ENCODE data around the gene KCP. TPM values are rescaled to one million over a fixed set of nuclear protein-coding genes. Genes with fewer than 3 reads are reported as not detected.

KCP gene
- total RNA-seq, 8 experiments from 2014 or later: 0.22 to 1.5 (median 0.32) TPM

GRCh38 chr7:128854396-128854795 is 56.1 kb downstream of the KCP start:
- no peaks in the 10 kb centered on the region for H3K4me1 ChIP-seq (replicated peaks in 1 of 2)
- no peak for ATAC-seq (replicated peaks in 6 of 8)
- in situ Hi-C loops (cut with MboI; ENCODE audit: low pct_unique_long_range_greater_than_20kb in 2 of 9, low sequenced_read_pairs in 9 of 9, unreplicated experiment in 9 of 9): no loop called here
- no peak overlapping the region for H3K4me3 ChIP-seq
- 80 to 93% (median 88%) methylated on average over 1 to 7 of the region's 21 CpGs; no CpG with 5 or more reads in 6 of the 10 experiments for WGBS, 10 experiments
- H3K27ac ChIP-seq: no peak overlapping the region

- WGBS, 10 experiments: 80 to 100% (median 95%) methylated on average over 1 to 8 of the region's 23 CpGs; no CpG with 5 or more reads in 7 of the 10 experiments
- no peak overlapping the region for H3K27ac ChIP-seq
- no peaks in the 10 kb centered on the region for H3K4me1 ChIP-seq (replicated peaks in 1 of 2)
- ATAC-seq (replicated peaks in 6 of 8): no peak
- in situ Hi-C loops (cut with MboI; ENCODE audit: low pct_unique_long_range_greater_than_20kb in 2 of 9, low sequenced_read_pairs in 9 of 9, unreplicated experiment in 9 of 9): no loop called here
- no peak overlapping the region for H3K4me3 ChIP-seq
These were observed 56.7 kb downstream of the KCP start for GRCh38 chr7:128853799-128854198.

- in situ Hi-C loops (cut with MboI; ENCODE audit: low pct_unique_long_range_greater_than_20kb in 2 of 9, low sequenced_read_pairs in 9 of 9, unreplicated experiment in 9 of 9): no loop called here
- Histone ChIP-seq H3K4me3 (no peak overlapping the region), H3K4me1 (replicated peaks in 1 of 2) (no peaks in the 10 kb centered on the region), H3K27ac (no peak overlapping the region)
- 80 to 100% (median 94%) methylated on average over 1 to 5 of the region's 28 CpGs; no CpG with 5 or more reads in 6 of the 10 experiments for WGBS, 10 experiments
- no peak for ATAC-seq (replicated peaks in 6 of 8)
These were observed 57.8 kb downstream of the KCP start for GRCh38 chr7:128852537-128853254.

GRCh38 chr7:128849804-128850490 is 60.6 kb downstream of the KCP start:
- in situ Hi-C loops (cut with MboI; ENCODE audit: low pct_unique_long_range_greater_than_20kb in 2 of 9, low sequenced_read_pairs in 9 of 9, unreplicated experiment in 9 of 9): no loop called here
- no peak for ATAC-seq (replicated peaks in 6 of 8)
- Histone ChIP-seq H3K27ac (no peak overlapping the region), H3K4me1 (replicated peaks in 1 of 2) (no peaks in the 10 kb centered on the region), H3K4me3 (no peak overlapping the region)
- WGBS, 10 experiments: 80 to 100% (median 91%) methylated on average over 1 to 3 of the region's 18 CpGs; no CpG with 5 or more reads in 6 of the 10 experiments

GRCh38 chr7:128849156-128849515 is 61.4 kb downstream of the KCP start:
- 81 to 94% methylated on average over 3 to 6 of the region's 16 CpGs; no CpG with 5 or more reads in 8 of the 10 experiments for WGBS, 10 experiments
- in situ Hi-C loops (cut with MboI; ENCODE audit: low pct_unique_long_range_greater_than_20kb in 2 of 9, low sequenced_read_pairs in 9 of 9, unreplicated experiment in 9 of 9): no loop called here
- ATAC-seq (replicated peaks in 6 of 8): no peak

GRCh38 chr7:128848289-128849155 is 62.0 kb downstream of the KCP start:
- H3K27ac ChIP-seq: no peak overlapping the region

More at GRCh38 chr7:128849156-128849515, 61.4 kb downstream of the KCP start:
- Histone ChIP-seq H3K4me1 (replicated peaks in 1 of 2) (no peaks in the 10 kb centered on the region), H3K4me3 (no peak overlapping the region), H3K27ac (no peak overlapping the region)

GRCh38 chr7:128847721-128848211 is 62.7 kb downstream of the KCP start:
- Histone ChIP-seq H3K4me3 (no peak overlapping the region), H3K27ac (no peak overlapping the region), H3K4me1 (replicated peaks in 1 of 2) (no peaks in the 10 kb centered on the region)
- ATAC-seq (replicated peaks in 6 of 8): peak in 5 of 8 experiments; percentile 4 to 13 (median 10)
- 91 to 100% (median 93%) methylated on average over 3 to 5 of the region's 17 CpGs; no CpG with 5 or more reads in 7 of the 10 experiments for WGBS, 10 experiments
- in situ Hi-C loops (cut with MboI; ENCODE audit: low pct_unique_long_range_greater_than_20kb in 2 of 9, low sequenced_read_pairs in 9 of 9, unreplicated experiment in 9 of 9): no loop called here

More at GRCh38 chr7:128848289-128849155, 62.0 kb downstream of the KCP start:
- 80 to 91% methylated on average over 1 to 7 of the region's 31 CpGs; no CpG with 5 or more reads in 8 of the 10 experiments for WGBS, 10 experiments
- no peaks in the 10 kb centered on the region for H3K4me1 ChIP-seq (replicated peaks in 1 of 2)
- in situ Hi-C loops (cut with MboI; ENCODE audit: low pct_unique_long_range_greater_than_20kb in 2 of 9, low sequenced_read_pairs in 9 of 9, unreplicated experiment in 9 of 9): no loop called here
- H3K4me3 ChIP-seq: no peak overlapping the region
- peak in 4 of 8 experiments; percentile 5 to 13 (median 9) for ATAC-seq (replicated peaks in 6 of 8)

- WGBS, 10 experiments: 65 to 100% (median 93%) methylated on average over 2 to 5 of the region's 14 CpGs; no CpG with 5 or more reads in 3 of the 10 experiments
- Histone ChIP-seq H3K4me3 (no peak overlapping the region), H3K27ac (no peak overlapping the region), H3K4me1 (replicated peaks in 1 of 2) (no peaks in the 10 kb centered on the region)
- in situ Hi-C loops (cut with MboI; ENCODE audit: low pct_unique_long_range_greater_than_20kb in 2 of 9, low sequenced_read_pairs in 9 of 9, unreplicated experiment in 9 of 9): no loop called here
- no peak for ATAC-seq (replicated peaks in 6 of 8)
These were observed 63.6 kb downstream of the KCP start for GRCh38 chr7:128846781-128847444.

- peak in 3 of 8 experiments; percentile 5 to 10 (median 8) for ATAC-seq (replicated peaks in 6 of 8)
- no CpG with 5 or more reads among the region's 19 CpGs for WGBS, 10 experiments
These were observed 64.5 kb downstream of the KCP start for GRCh38 chr7:128845987-128846386.

GRCh38 chr7:128845475-128845874 is 65.0 kb downstream of the KCP start:
- ATAC-seq (replicated peaks in 6 of 8): no peak
- WGBS, 10 experiments: 57 to 80% methylated on average over 1 to 2 of the region's 5 CpGs; no CpG with 5 or more reads in 8 of the 10 experiments
- Histone ChIP-seq H3K4me3 (no peak overlapping the region), H3K27ac (no peak overlapping the region), H3K4me1 (replicated peaks in 1 of 2) (no peaks in the 10 kb centered on the region)
- in situ Hi-C loops (cut with MboI; ENCODE audit: low pct_unique_long_range_greater_than_20kb in 2 of 9, low sequenced_read_pairs in 9 of 9, unreplicated experiment in 9 of 9): no loop called here

More at GRCh38 chr7:128845987-128846386, 64.5 kb downstream of the KCP start:
- in situ Hi-C loops (cut with MboI; ENCODE audit: low pct_unique_long_range_greater_than_20kb in 2 of 9, low sequenced_read_pairs in 9 of 9, unreplicated experiment in 9 of 9): no loop called here
- Histone ChIP-seq H3K4me3 (no peak overlapping the region), H3K4me1 (replicated peaks in 1 of 2) (no peaks in the 10 kb centered on the region), H3K27ac (no peak overlapping the region)

GRCh38 chr7:128844777-128845311 is 65.7 kb downstream of the KCP start:
- no peak overlapping the region for H3K27ac ChIP-seq
- 93 to 100% (median 100%) methylated on average over 1 to 5 of the region's 25 CpGs; no CpG with 5 or more reads in 7 of the 10 experiments for WGBS, 10 experiments
- H3K4me1 ChIP-seq (replicated peaks in 1 of 2): no peaks in the 10 kb centered on the region
- ATAC-seq (replicated peaks in 6 of 8): no peak
- no peak overlapping the region for H3K4me3 ChIP-seq
- in situ Hi-C loops (cut with MboI; ENCODE audit: low pct_unique_long_range_greater_than_20kb in 2 of 9, low sequenced_read_pairs in 9 of 9, unreplicated experiment in 9 of 9): no loop called here
